Liver (tissue), 9 donors: Measurements from ENCODE around the gene SLC27A5. TPM values are rescaled to one million over a fixed set of nuclear protein-coding genes. Genes with fewer than 3 reads are reported as not detected.

Experiments
- DNase-seq: peaks from one replicate; pipeline ENCODE4 v3.0.0-alpha.2; 2017; ENCODE audit warnings: low spot score
- H3K27ac ChIP-seq, 2 donors: one replicate each; pipeline ENCODE4 v1.7.0; 2013; ENCODE audit warnings: inconsistent platforms in 2 of 2, low read length in 2 of 2, control low read depth in 1 of 2, low read depth in 1 of 2, mild to moderate bottlenecking in 1 of 2
- H3K27me3 ChIP-seq, 4 donors: one replicate each; pipeline versions ENCODE4 v1.6.1 to v1.7.0; 2013; ENCODE audit warnings: low read length in 3 of 4, inconsistent platforms in 1 of 4, mild to moderate bottlenecking in 1 of 4, moderate library complexity in 1 of 4; ENCODE audit not compliant: control insufficient read depth in 4 of 4, insufficient read depth in 4 of 4
- H3K36me3 ChIP-seq, 4 donors: one replicate each; pipeline versions ENCODE4 v1.6.1 to v1.7.0; 2013; ENCODE audit warnings: low read length in 3 of 4, mild to moderate bottlenecking in 3 of 4, low read depth in 1 of 4, moderate library complexity in 1 of 4; ENCODE audit not compliant: control insufficient read depth in 4 of 4, insufficient read depth in 3 of 4
- H3K4me1 ChIP-seq, 4 donors: one replicate each; pipeline versions ENCODE4 v1.6.1 to v1.7.0; 2013; ENCODE audit warnings: low read length in 3 of 4, mild to moderate bottlenecking in 3 of 4, moderate library complexity in 1 of 4; ENCODE audit not compliant: control insufficient read depth in 4 of 4, insufficient read depth in 4 of 4
- H3K4me3 ChIP-seq, 3 donors: one replicate each; pipeline versions ENCODE4 v1.6.1 to v1.7.0; 2013; ENCODE audit warnings: low read length in 3 of 3, control low read depth in 1 of 3, low read depth in 1 of 3, mild to moderate bottlenecking in 1 of 3
- H3K9ac ChIP-seq, 2 donors: one replicate each; pipeline ENCODE4 v1.7.0; 2013; ENCODE audit warnings: low read length in 2 of 2, mild to moderate bottlenecking in 2 of 2, moderate library complexity in 2 of 2, control low read depth in 1 of 2, low read depth in 1 of 2
- H3K9me3 ChIP-seq, 4 donors: one replicate each; pipeline versions ENCODE4 v1.6.1 to v1.7.0; 2013; ENCODE audit warnings: low read length in 3 of 4; ENCODE audit not compliant: control insufficient read depth in 4 of 4
- ATF3 ChIP-seq: IDR thresholded peaks from 2 replicates; pipeline ENCODE4 v1.6.1; 2016; ENCODE audit warnings: antibody characterized with exemption
- CTCF ChIP-seq: fragments of 150-350 bp; IDR thresholded peaks from 2 replicates; pipeline ENCODE4 v1.5.1; 2017; ENCODE audit warnings: improper control_type of control experiment, low read depth, low read length; ENCODE audit not compliant: missing input control
- EGR1 ChIP-seq, 2 donors: IDR thresholded peaks; 2 replicates each; pipeline ENCODE4 v1.6.1; 2016 to 2018; ENCODE audit warnings: antibody characterized with exemption in 2 of 2, low read depth in 2 of 2
- FOXA1 ChIP-seq: IDR thresholded peaks from 2 replicates; pipeline ENCODE4 v1.6.1; 2016; ENCODE audit warnings: antibody characterized with exemption
- FOXA2 ChIP-seq: IDR thresholded peaks from 2 replicates; pipeline ENCODE4 v1.6.1; 2016; ENCODE audit warnings: antibody characterized with exemption
- GABPA ChIP-seq, 2 donors: IDR thresholded peaks in 1 of 2; conservative IDR thresholded peaks in 1 of 2; 2 replicates each; pipeline ENCODE4 v1.6.1; 2016; ENCODE audit warnings: antibody characterized with exemption in 2 of 2, mild to moderate bottlenecking in 1 of 2, moderate library complexity in 1 of 2
- HNF4A ChIP-seq, 2 donors: conservative IDR thresholded peaks; 2 replicates each; pipeline ENCODE4 v1.6.1; 2016; ENCODE audit warnings: antibody characterized with exemption in 2 of 2, mild to moderate bottlenecking in 2 of 2
- HNF4G ChIP-seq: IDR thresholded peaks from 2 replicates; pipeline ENCODE4 v1.6.1; 2016; ENCODE audit warnings: antibody characterized with exemption
- NR2F2 ChIP-seq: IDR thresholded peaks from 2 replicates; pipeline ENCODE4 v1.6.1; 2016; ENCODE audit warnings: antibody characterized with exemption
- RAD21 ChIP-seq, 2 donors: IDR thresholded peaks; 2 replicates each; pipeline ENCODE4 v1.6.1; 2016; ENCODE audit warnings: antibody characterized with exemption in 2 of 2, mild to moderate bottlenecking in 2 of 2
- REST ChIP-seq: IDR thresholded peaks from 2 replicates; pipeline ENCODE4 v1.6.1; 2016; ENCODE audit warnings: antibody characterized with exemption, mild to moderate bottlenecking
- RXRA ChIP-seq, 2 donors: IDR thresholded peaks; 2 replicates each; pipeline ENCODE4 v1.6.1; 2017 to 2018; ENCODE audit warnings: antibody characterized with exemption in 2 of 2, mild to moderate bottlenecking in 1 of 2
- SP1 ChIP-seq: IDR thresholded peaks from 2 replicates; pipeline ENCODE4 v1.6.1; 2018; ENCODE audit warnings: antibody characterized with exemption, mild to moderate bottlenecking
- TAF1 ChIP-seq: conservative IDR thresholded peaks from 2 replicates; pipeline ENCODE4 v1.6.1; 2016; ENCODE audit warnings: antibody characterized with exemption, mild to moderate bottlenecking
- YY1 ChIP-seq: IDR thresholded peaks from 2 replicates; pipeline ENCODE4 v1.6.1; 2016; ENCODE audit warnings: antibody characterized with exemption, mild to moderate bottlenecking
- WGBS: extraction: QIAGEN DNeasy Blood & Tissue Kit; methylation state at CpG from one replicate; pipeline ENCODE4 v1.1.7; 2013; 5-methylcytosine and 5-hydroxymethylcytosine counted together
- polyA plus RNA-seq, 2 donors: library from polyadenylated mRNA; stranded (reverse) in 1 of 2; unstranded in 1 of 2; fragments of 200-250 nt in 1 of 2; fragments of >200 nt in 1 of 2; fragmentation: Nextera tagmentation in 1 of 2; extraction: Ambion mirVana in 1 of 2; gene quantifications; one replicate each; pipeline versions ENCODE4 v1.2.1 to v1.2.3, GENCODE V29; 2013 to 2015
- total RNA-seq, 2 donors: library from RNA; depleted of rRNA; stranded (reverse); fragments of >200 nt; gene quantifications; one replicate each; pipeline ENCODE4 v1.2.3, GENCODE V29; 2014
- donor health status: healthy.
- donor health status: healthy.
- donor health status: healthy.
- donor health status: healthy.
- donor health status: healthy.

SLC27A5 gene
- total and polyA plus RNA-seq, 4 donors, result 31.9 to 395 (median 321) TPM

GRCh38 chr19:58555369-58555885 is 43.6 kb upstream of the SLC27A5 start:
- peak overlapping the region; percentile 71 to 92 for H3K27ac ChIP-seq
- no peak for DNase-seq
- WGBS, result 57% methylated on average over 4 of the region's 4 CpGs
- H3K9ac ChIP-seq, result peak overlapping the region; percentile 12 to 48
- peaks cover 13 to 46% (median 41%) of the 10 kb centered on the region in 4 donors for H3K4me1 ChIP-seq
- peak overlapping the region; percentile 28 to 62 (median 35) for H3K4me3 ChIP-seq
- H3K27me3 ChIP-seq, result no peaks in the 10 kb centered on the region
- H3K9me3 ChIP-seq, result no peaks in the 10 kb centered on the region
- TF ChIP-seq REST (no peak), FOXA1 (no peak), CTCF (no peak), YY1 (no peak), RAD21 (IDR thresholded peaks at IDR 0.05) (no peak), ATF3 (no peak), GABPA (IDR thresholded peaks at IDR 0.05 in 1 of 2, conservative IDR thresholded peaks at IDR 0.05 in 1 of 2) (no peak), TAF1 (no peak), SP1 (no peak), HNF4G (no peak), RXRA (IDR thresholded peaks at IDR 0.05) (no peak)
- peaks cover 3 to 30% (median 24%) of the 10 kb centered on the region in 4 donors for H3K36me3 ChIP-seq

- under 1% methylated on average over 69 of the region's 69 CpGs for WGBS
- TF ChIP-seq NR2F2, result peak; percentile 13
- TF ChIP-seq ATF3, result no peak
- peak; percentile 89 for TF ChIP-seq YY1
- no peak for TF ChIP-seq CTCF
- peak in 1 of 2 donors; percentile 4 for TF ChIP-seq HNF4A (conservative IDR thresholded peaks at IDR 0.05)
- TF ChIP-seq FOXA1, result no peak
- TF ChIP-seq SP1, result peak; percentile 52
- no peak for TF ChIP-seq FOXA2
- TF ChIP-seq RAD21 (IDR thresholded peaks at IDR 0.05), result no peak
- no peak for TF ChIP-seq HNF4G
- peak in 1 of 2 donors; percentile 44 for TF ChIP-seq EGR1 (IDR thresholded peaks at IDR 0.05; ENCODE audit: low read depth in 2 of 2)
- no peak for TF ChIP-seq REST
- TF ChIP-seq RXRA (IDR thresholded peaks at IDR 0.05), result no peak
Measured at GRCh38 chr19:58554494-58555368, 42.9 kb upstream of the SLC27A5 start, which contains the start of gene CHMP2A. Gene CHMP2A (minus strand): TSS chr19:58555105. CDS start chr19:58554212, 893 bp downstream.

More at GRCh38 chr19:58554494-58555368, 42.9 kb upstream of the SLC27A5 start, which contains the start of gene CHMP2A:
- no peaks in the 10 kb centered on the region for H3K27me3 ChIP-seq
- peak within 1 kb of the TSS; percentile 71 to 92 for H3K27ac ChIP-seq
- peak within 1 kb of the TSS; percentile 76 to 91 for H3K9ac ChIP-seq
- peak; percentile 97 for DNase-seq
- H3K4me1 ChIP-seq, result peaks cover 10 to 39% (median 35%) of the 10 kb centered on the region in 4 donors
- H3K36me3 ChIP-seq, result peaks cover 5 to 37% (median 27%) of the 10 kb centered on the region in 4 donors
- H3K9me3 ChIP-seq, result no peaks in the 10 kb centered on the region
- peak within 1 kb of the TSS; percentile 62 to 99 (median 79) for H3K4me3 ChIP-seq
